GM12878 (cell line): ENCODE results near the gene MRTFB. TPM values are rescaled to one million over a fixed set of nuclear protein-coding genes. Genes with fewer than 3 reads are reported as not detected.

Experiments
- ATAC-seq: fragments of 200-7000 bp; cut with Tn5 transposase; 3 replicates; pipeline ENCODE4 v1.9.1; 2020; ENCODE audit warnings: mild to moderate bottlenecking, moderate library complexity
- BruUV-seq: library from RNA; stranded (reverse); fragments of 400-500 nt; replicated peaks from 2 replicates; lab custom pipeline; 2021; lab: Mats Ljungman, UMichigan
- CTCF ChIA-PET: fragments of 300-600 bp; sonication (Branson Sonifier 250); formaldehyde crosslinking; extraction: SDS; loops from one replicate; lab custom pipeline; 2021; ENCODE audit warnings: inconsistent platforms; lab: Yijun Ruan, JAX
- POLR2A ChIA-PET: fragments of 350-600 bp; formaldehyde crosslinking; extraction: SDS; loops from one replicate; lab custom pipeline; 2021; ENCODE audit warnings: inconsistent platforms; lab: Charles Lee
- RAD21 ChIA-PET: fragments of 300-600 bp; sonication (Branson Sonifier 250); formaldehyde crosslinking; loops from one replicate; lab custom pipeline; 2023; ENCODE audit warnings: antibody characterized with exemption; ENCODE audit not compliant: unreplicated experiment; lab: Charles Lee
- SMC1A ChIA-PET: fragments of 300-600 bp; sonication (Branson Sonifier 250); formaldehyde crosslinking; loops from one replicate; lab custom pipeline; 2023; ENCODE audit not compliant: unreplicated experiment, uncharacterized antibody; lab: Charles Lee
- DNase-seq: peaks from one replicate; pipeline ENCODE4 v3.0.0-alpha.2; 2011; ENCODE audit warnings: low read depth, low spot score
- FAIRE-seq: peaks from 3 replicates; lab custom pipeline; 2011; peaks lifted over from hg19 to GRCh38; lab: Jason Lieb, UNC
- H2AFZ ChIP-seq: 2 replicates; pipeline ENCODE4 v1.6.0; 2011; ENCODE audit warnings: low read depth, low read length, control low read depth; ENCODE audit not compliant: control insufficient read depth
- H3K27ac ChIP-seq: 2 replicates; pipeline ENCODE4 v1.5.1; 2011; ENCODE audit warnings: control low read depth; ENCODE audit not compliant: control insufficient read depth, insufficient read depth
- H3K27me3 ChIP-seq, 2 experiments: replicated peaks in 1 of 2; 2 replicates each; pipeline versions ENCODE4 v1.6.0 to v1.6.1; 2011; ENCODE audit warnings: low read length in 1 of 2; ENCODE audit not compliant: control insufficient read depth in 2 of 2, insufficient read depth in 2 of 2
- H3K36me3 ChIP-seq, 2 experiments: 2 replicates each; pipeline ENCODE4 v1.5.1; 2011; ENCODE audit warnings: low read length in 1 of 2; ENCODE audit not compliant: control insufficient read depth in 2 of 2, insufficient read depth in 2 of 2
- H3K4me1 ChIP-seq: 2 replicates; pipeline ENCODE4 v1.6.1; 2011; ENCODE audit warnings: mild to moderate bottlenecking, low read length, moderate library complexity, mixed read lengths; ENCODE audit not compliant: control insufficient read depth, insufficient read depth
- H3K4me2 ChIP-seq: 2 replicates; pipeline ENCODE4 v1.6.0; 2011; ENCODE audit warnings: control low read depth; ENCODE audit not compliant: control insufficient read depth, insufficient read depth
- H3K4me3 ChIP-seq: fragments of 200-600 bp; sonication (generic); 2 replicates; pipeline ENCODE4 v1.5.1; 2016
- H3K79me2 ChIP-seq: 2 replicates; pipeline ENCODE4 v1.6.0; 2011; ENCODE audit warnings: low read length; ENCODE audit not compliant: control insufficient read depth, insufficient read depth
- H3K9ac ChIP-seq: 2 replicates; pipeline ENCODE4 v1.8.0; 2011; ENCODE audit warnings: low read length, control low read depth, mixed read lengths; ENCODE audit not compliant: control insufficient read depth, insufficient read depth
- H3K9me3 ChIP-seq: replicated peaks from 3 replicates; pipeline ENCODE4 v1.5.1; 2011; ENCODE audit warnings: mild to moderate bottlenecking, low read length; ENCODE audit not compliant: control insufficient read depth, insufficient read depth
- H4K20me1 ChIP-seq: 2 replicates; pipeline ENCODE4 v1.6.0; 2011; ENCODE audit not compliant: control insufficient read depth, insufficient read depth
- HDAC2 ChIP-seq: fragments of 200-600 bp; sonication (generic); IDR thresholded peaks from 2 replicates; pipeline ENCODE4 v1.6.1; 2017
- IKZF2 ChIP-seq, 2 experiments: fragments of 450-650 bp; IDR thresholded peaks; 2 replicates each; pipeline ENCODE4 v1.6.1; 2017; ENCODE audit warnings: mild to moderate bottlenecking in 2 of 2, moderate library complexity in 2 of 2
- JUND ChIP-seq: IDR thresholded peaks from 2 replicates; pipeline ENCODE4 v1.6.1; 2012; ENCODE audit warnings: low read depth, mild to moderate bottlenecking, low read length, improper control_type of control experiment, moderate library complexity
- MTA3 ChIP-seq: IDR thresholded peaks from 2 replicates; pipeline ENCODE4 v1.6.1; 2012; ENCODE audit warnings: low read length, inconsistent platforms, borderline replicate concordance
- MYB ChIP-seq: fragments of 150-350 bp; IDR thresholded peaks from 2 replicates; pipeline ENCODE4 v1.6.1; 2014; ENCODE audit warnings: mild to moderate bottlenecking, low read depth, low read length, borderline replicate concordance
- POU2F2 ChIP-seq: IDR thresholded peaks from 3 replicates; pipeline ENCODE4 v1.6.1; 2011; ENCODE audit warnings: low read depth, mild to moderate bottlenecking, low read length, borderline replicate concordance
- RELB ChIP-seq: fragments of 450-650 bp; IDR thresholded peaks from 2 replicates; pipeline ENCODE4 v1.6.1; 2017; ENCODE audit warnings: low read depth, mild to moderate bottlenecking, moderate library complexity
- RFX5 ChIP-seq: IDR thresholded peaks from 2 replicates; pipeline ENCODE4 v1.6.1; 2011; ENCODE audit warnings: low read depth, low read length, improper control_type of control experiment
- SIX5 ChIP-seq: IDR thresholded peaks from 2 replicates; pipeline ENCODE4 v1.6.1; 2011; ENCODE audit warnings: mild to moderate bottlenecking, low read depth, low read length, moderate library complexity; ENCODE audit not compliant: severe bottlenecking
- STAT1 ChIP-seq: fragments of 450-650 bp; conservative IDR thresholded peaks from 2 replicates; pipeline ENCODE4 v1.6.1; 2014; ENCODE audit warnings: antibody characterized with exemption, mild to moderate bottlenecking
- TAF1 ChIP-seq: IDR thresholded peaks from 2 replicates; pipeline ENCODE4 v1.6.1; 2011; ENCODE audit warnings: mild to moderate bottlenecking, low read depth, low read length, borderline replicate concordance
- ZBED1 ChIP-seq: IDR thresholded peaks from 2 replicates; pipeline ENCODE4 v1.6.1; 2016; ENCODE audit warnings: borderline replicate concordance
- ZNF207 ChIP-seq: fragments of 450-650 bp; IDR thresholded peaks from 2 replicates; pipeline ENCODE4 v1.6.1; 2014; ENCODE audit warnings: antibody characterized with exemption, mild to moderate bottlenecking, borderline replicate concordance
- ZNF687 ChIP-seq: fragments of 450-650 bp; IDR thresholded peaks from 2 replicates; pipeline ENCODE4 v1.6.1; 2017; ENCODE audit warnings: mild to moderate bottlenecking, moderate library complexity
- WGBS: methylation state at CpG from one replicate; pipeline ENCODE4 v1.1.6; 2016; ENCODE audit warnings: low lambda C conversion rate; ENCODE audit not compliant: insufficient replicate concordance, insufficient coverage; ENCODE audit errors: missing lambda C conversion rate; 5-methylcytosine and 5-hydroxymethylcytosine counted together
- in situ Hi-C: fragments of 300-500 bp; cut with MboI; formaldehyde crosslinking; loops from 9 replicates; pipeline ENCODE4 v1.14.3; 2018; ENCODE audit warnings: mixed read lengths
- intact Hi-C: fragments of 100-400 bp; cut with micrococcal nuclease; formaldehyde crosslinking; loops from one replicate; pipeline ENCODE4 v1.14.2; 2022; ENCODE audit not compliant: unreplicated experiment
- polyA plus RNA-seq, 11 experiments: library from polyadenylated mRNA; depleted of rRNA in 4 of 11; unstranded in 6 of 11; stranded (reverse) in 5 of 11; fragments of >200 nt; fragmentation: Nextera tagmentation in 4 of 11; fragmentation: Illumina TruSeq in 1 of 11; extraction: Ambion mirVana in 4 of 11; extraction: Trizol in 1 of 11; gene quantifications; 1 replicate in 1 of 11; 2 replicates in 10 of 11; pipeline versions ENCODE4 v1.2.1 to v1.2.3, GENCODE V29; 2011 to 2016; ENCODE audit warnings: inconsistent platforms in 2 of 11, missing spikeins in 2 of 11, low read depth in 1 of 11
- total RNA-seq, 4 experiments: library from RNA; depleted of rRNA in 3 of 4; stranded (reverse); fragments of >200 nt in 3 of 4; fragmentation: Illumina TruSeq in 1 of 4; extraction: Trizol in 1 of 4; gene quantifications; 2 replicates each; pipeline versions ENCODE4 v1.2.1 to v1.2.3, GENCODE V29; 2013 to 2021

Gene MRTFB
- total and polyA plus RNA-seq, 10 of the 15 experiments (the other 5 are each of a cell fraction or from before 2014, with no cell fraction given) = 2.1 to 14.3 (median 8.0) TPM

GRCh38 chr16:14172200-14172809 lies 101.2 kb downstream of the MRTFB start:
- intact Hi-C loops (no loop called here), in situ Hi-C loops (no loop called here)
- no peaks in the 10 kb centered on the region for H3K4me1 ChIP-seq
- POLR2A ChIA-PET = no interaction called here
- TF ChIP-seq POU2F2 = no peak
- no peak for TF ChIP-seq RELB
- TF ChIP-seq ZNF687 = no peak
- no peak for TF ChIP-seq ZBED1
- TF ChIP-seq JUND = no peak
- TF ChIP-seq ZNF207 = no peak
- TF ChIP-seq RFX5 = no peak
- TF ChIP-seq HDAC2 = no peak
- TF ChIP-seq MTA3 = no peak
- TF ChIP-seq SIX5 = no peak
- TF ChIP-seq STAT1 = no peak
- TF ChIP-seq MYB = no peak
- TF ChIP-seq TAF1 = no peak
- TF ChIP-seq IKZF2 (IDR thresholded peaks at IDR 0.05) = no peak
- ATAC-seq (no peak), DNase-seq (no peak), FAIRE-seq (no peak)
- H3K4me3 ChIP-seq = no peak overlapping the region
- WGBS = 90% methylated on average over 3 of the region's 3 CpGs
- no peak overlapping the region for H3K4me2 ChIP-seq
- H2AFZ ChIP-seq = no peak overlapping the region
- RAD21 ChIA-PET = no interaction called here
- H3K9ac ChIP-seq = no peak overlapping the region
- H3K79me2 ChIP-seq = no peaks in the 10 kb centered on the region
- no peaks in the 10 kb centered on the region for H3K36me3 ChIP-seq
- CTCF ChIA-PET = no interaction called here
- BruUV-seq = no TSS peak
- H3K9me3 ChIP-seq = no peaks in the 10 kb centered on the region
- no peaks in the 10 kb centered on the region for H3K27me3 ChIP-seq
- H3K27ac ChIP-seq = no peak overlapping the region
- no peaks in the 10 kb centered on the region for H4K20me1 ChIP-seq
- SMC1A ChIA-PET = no interaction called here
